Stimulated activated CD8-positive, alpha-beta memory T cell treated with anti-CD3 and anti-CD28 coated beads, Interleukin-4, amount 100 ng/mL, for 24 hours (primary cell): Measurements from ENCODE around the gene CBLN3.
A peak's percentile ranks its signal among the peaks of the same experiment; 100 is the strongest.

ENCODE experiments used
- DNase-seq: peaks from one replicate; pipeline ENCODE4 v3.0.0-alpha.2; 2020; ENCODE audit warnings: low read depth

The CBLN3 gene

DNA sequence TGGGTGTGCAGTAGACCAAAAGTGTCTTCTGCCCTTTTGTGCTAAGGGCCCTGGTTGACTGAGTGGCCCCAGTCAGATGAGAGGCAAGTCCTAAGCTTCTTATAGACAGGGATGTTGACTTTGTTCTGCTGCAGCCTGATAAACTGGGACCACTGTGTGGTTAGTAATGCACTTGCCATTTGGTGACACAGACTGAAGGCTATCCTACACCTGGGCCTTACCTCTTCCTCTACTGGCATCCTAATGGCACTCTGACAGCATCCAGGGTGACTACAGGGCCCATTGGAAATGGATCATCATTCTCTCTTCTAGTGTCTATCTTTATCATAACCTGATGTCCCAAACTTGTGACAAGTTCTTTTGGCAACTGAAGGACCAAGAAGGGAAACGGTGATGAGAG, 9.8 kb upstream of the CBLN3 start:
- no peak for DNase-seq

GRCh38 chr14:24438223-24439097, 9.0 kb upstream of the CBLN3 start:
- DNase-seq, result no peak

DNA sequence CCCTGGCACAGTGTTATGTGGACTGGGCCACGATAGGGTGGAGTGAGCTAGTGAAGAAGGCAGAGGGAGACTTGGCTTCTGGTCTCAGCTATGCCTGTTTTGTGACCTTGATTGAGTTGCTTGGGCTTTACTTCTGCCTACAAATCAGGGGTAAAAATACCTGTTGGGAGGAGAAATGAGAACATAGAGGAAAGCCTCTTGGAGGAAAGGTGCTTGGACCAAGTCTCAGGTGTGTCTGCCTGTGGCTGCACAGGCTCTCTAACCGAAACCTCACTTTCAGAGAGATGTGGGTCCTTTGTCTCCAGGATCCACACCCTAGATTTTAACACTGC, 8.2 kb upstream of the CBLN3 start:
- no peak for DNase-seq

- no peak for DNase-seq
Observed at GRCh38 chr14:24437020-24437735, 7.7 kb upstream of the CBLN3 start.

- DNase-seq, result no peak
Observed at GRCh38 chr14:24436355-24437019, 7.0 kb upstream of the CBLN3 start.

DNA sequence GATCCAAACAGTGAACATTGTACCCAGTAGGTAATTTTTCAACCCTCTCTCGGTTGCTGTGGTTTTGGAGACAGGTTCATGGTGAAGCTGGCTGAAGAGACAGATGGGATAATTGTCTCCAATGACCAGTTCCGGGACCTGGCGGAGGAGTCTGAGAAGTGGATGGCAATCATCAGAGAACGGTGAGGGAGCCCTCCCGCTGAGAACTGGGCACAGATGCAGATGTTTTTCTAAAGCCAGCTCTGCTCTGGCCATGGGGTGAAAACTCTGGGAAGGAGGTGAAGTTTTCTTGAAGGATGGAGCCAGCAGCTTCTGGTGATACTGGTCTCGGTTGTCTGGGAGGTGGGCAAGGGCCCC, 6.5 kb upstream of the CBLN3 start:
- DNase-seq, result no peak

GRCh38 chr14:24435192-24435810, 5.8 kb upstream of the CBLN3 start:
- no peak for DNase-seq

- DNase-seq, result no peak
Observed at GRCh38 chr14:24434676-24435075, 5.2 kb upstream of the CBLN3 start.

DNA sequence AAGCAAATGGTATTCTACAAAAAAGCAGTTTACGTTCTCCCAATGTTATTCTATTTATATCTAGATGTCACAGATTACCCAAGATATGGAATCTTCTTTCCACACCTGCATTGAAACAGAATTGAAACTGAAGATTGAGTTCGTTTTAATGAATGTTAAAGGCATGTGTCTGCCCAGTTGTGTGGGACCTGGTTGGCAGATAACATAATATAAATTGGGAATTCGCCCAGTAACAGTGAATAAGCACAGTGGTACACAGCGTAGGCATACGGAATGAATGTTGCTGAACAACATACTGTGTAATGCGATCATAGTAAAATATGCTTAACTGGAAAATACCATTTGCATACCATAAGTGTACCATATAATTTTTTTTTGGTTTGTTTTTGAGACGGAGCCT, 4.6 kb upstream of the CBLN3 start:
- DNase-seq, result no peak

DNA sequence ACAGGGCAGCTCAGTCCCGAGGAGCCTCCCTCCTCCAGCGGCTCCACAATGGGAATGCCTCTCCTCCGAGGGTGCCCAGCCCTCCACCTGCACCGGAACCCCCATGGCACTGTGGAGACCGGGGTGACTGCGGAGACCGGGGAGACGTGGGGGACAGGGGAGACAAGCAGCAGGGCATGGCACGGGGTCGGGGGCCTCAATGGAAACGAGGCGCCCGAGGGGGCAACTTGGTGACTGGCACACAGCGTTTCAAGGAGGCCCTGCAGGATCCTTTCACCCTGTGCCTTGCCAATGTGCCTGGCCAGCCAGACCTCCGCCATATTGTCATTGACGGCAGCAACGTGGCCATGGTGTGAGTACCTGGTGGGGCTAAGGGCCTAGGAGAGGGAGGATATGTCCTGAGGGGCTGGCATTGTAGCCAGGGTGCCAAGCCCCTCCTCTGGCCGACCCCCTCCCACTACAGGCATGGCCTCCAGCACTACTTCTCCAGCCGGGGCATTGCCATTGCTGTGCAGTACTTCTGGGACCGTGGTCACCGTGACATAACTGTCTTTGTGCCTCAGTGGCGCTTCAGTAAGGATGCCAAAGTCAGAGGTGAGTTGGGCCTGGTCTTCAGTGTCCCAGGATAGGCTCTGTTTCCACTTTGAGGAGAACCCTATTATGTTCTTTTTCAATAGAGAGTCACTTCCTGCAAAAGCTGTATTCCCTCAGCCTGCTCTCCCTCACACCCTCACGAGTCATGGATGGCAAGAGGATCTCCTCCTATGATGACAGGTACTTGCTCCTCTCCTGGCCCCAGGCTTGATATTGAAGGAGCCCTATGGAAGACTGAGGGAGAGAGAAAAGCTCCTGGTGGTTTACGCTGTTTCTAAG, 3.0 kb upstream of the CBLN3 start:
- no peak for DNase-seq

GRCh38 chr14:24431569-24432258, 2.2 kb upstream of the CBLN3 start:
- DNase-seq, result peak; percentile 80

DNA sequence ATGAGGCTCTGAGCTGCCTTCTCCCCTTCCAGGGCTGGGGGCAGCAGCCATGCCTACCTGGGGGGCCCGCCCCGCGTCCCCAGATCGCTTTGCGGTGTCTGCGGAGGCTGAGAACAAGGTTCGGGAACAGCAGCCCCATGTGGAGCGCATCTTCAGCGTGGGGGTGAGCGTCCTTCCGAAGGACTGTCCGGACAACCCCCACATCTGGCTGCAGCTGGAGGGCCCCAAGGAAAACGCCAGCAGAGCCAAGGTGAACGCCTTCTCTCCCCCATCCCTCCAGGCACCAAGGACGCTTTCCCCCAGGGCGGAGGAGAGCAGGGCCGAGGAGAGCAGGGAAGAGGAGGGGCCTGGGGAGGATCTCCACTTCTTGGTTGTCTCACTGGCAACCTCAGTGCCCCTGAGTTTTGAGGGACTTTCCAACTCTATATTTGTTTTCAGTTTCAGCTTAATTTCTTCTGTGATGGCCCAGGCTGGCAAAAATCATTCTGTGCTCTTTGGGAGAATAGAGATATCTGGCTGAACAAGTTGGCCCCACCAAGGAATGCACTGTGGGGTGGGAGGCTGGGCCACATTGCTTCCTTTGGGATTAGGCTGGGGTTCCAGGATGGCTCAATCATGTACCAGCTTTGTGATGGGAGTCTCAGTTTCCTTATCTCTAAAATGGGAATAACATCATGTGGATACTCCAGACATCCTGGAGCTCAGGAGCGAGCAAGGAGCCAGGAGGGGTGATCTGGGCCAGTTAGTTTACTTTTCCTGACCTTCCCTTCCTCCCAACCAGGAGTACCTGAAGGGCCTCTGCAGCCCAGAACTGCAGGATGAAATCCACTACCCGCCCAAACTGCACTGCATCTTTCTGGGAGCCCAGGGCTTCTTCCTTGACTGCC, 1.5 kb upstream of the CBLN3 start:
- DNase-seq, result peak; percentile 27

GRCh38 chr14:24430143-24430681, 744 bp upstream of the CBLN3 start:
- peak; percentile 48 for DNase-seq

GRCh38 chr14:24428628-24429394, 657 bp downstream of the CBLN3 start:
- DNase-seq, result no peak

DNA sequence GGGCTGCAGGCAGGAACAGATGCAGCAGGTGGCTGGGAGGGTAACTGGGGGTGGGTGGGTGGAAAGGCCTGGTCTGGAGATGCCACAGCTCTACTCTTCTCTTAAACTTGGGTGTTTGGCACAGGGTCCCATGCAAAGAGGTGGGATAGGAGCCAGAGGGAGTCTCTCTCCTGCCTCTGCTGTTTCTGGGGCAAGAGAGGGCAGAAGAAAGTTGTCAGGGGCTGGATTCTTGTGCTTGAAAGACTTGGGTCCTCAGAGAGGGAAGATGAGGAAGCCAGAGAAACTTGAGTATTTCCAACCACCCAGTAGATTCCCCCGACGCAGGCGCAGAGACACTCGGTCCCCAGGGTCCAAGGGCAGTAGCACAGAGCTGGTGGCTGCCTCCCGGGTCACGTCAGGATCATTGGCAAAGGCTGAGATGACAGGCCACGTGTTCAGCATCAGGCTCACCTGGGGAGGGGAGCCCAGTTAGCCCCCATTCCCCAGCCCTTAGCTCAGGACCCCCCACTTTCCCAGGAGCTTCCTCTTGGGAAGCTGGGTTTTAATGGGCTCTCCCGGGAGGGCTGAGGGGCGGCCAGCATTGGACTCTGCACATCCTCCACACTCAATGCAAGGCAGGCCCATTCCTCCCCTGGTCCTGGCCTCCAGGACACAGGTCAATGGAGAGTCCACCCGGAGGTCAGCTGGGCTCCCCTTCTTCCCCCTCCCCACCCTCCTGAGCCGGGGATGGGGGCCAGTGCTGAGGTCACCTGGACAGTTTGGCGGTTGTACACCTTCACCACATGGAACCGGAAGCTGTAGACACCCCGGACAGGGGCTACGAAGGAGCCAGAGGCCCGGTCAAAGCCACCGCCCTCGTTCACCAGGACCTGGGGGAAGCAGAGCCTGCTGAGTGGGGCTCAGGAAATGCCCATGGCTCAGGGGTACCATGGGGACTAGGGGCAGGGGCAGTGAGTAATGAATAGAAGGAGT, 1.6 kb downstream of the CBLN3 start:
- DNase-seq, result no peak

GRCh38 chr14:24426912-24427536, 2.4 kb downstream of the CBLN3 start:
- DNase-seq, result no peak
